Panc1 (cell line): ENCODE results near the gene PITPNB. TPM values are rescaled to one million over a fixed set of nuclear protein-coding genes. Genes with fewer than 3 reads are reported as not detected.

Source experiments
- ATAC-seq: fragments of 200-7000 bp; cut with Tn5 transposase; 2 replicates; pipeline ENCODE4 v1.9.1; 2020; ENCODE audit warnings: mild to moderate bottlenecking, moderate library complexity
- BruUV-seq: library from RNA; stranded (reverse); fragments of 400-500 nt; replicated peaks from 2 replicates; lab custom pipeline; 2021; lab: Mats Ljungman, UMichigan
- CTCF ChIA-PET: fragments of 300-600 bp; sonication (Branson Sonifier 250); formaldehyde crosslinking; loops from one replicate; lab custom pipeline; 2022; ENCODE audit warnings: antibody characterized with exemption; lab: Charles Lee
- POLR2A ChIA-PET: fragments of 300-600 bp; sonication (Branson Sonifier 250); formaldehyde crosslinking; loops from one replicate; lab custom pipeline; 2022; ENCODE audit warnings: antibody characterized with exemption; lab: Charles Lee
- DNase-seq: peaks from one replicate; pipeline ENCODE4 v3.0.0-alpha.2; 2010; ENCODE audit warnings: low read depth, low spot score
- H3K27ac ChIP-seq: 2 replicates; pipeline ENCODE4 v1.5.1; 2011; ENCODE audit warnings: mild to moderate bottlenecking, low read length, inconsistent platforms
- H3K27me3 ChIP-seq: fragments of 200-500 bp; sonication (Bioruptor generic); 2 replicates; pipeline ENCODE4 v1.6.0; 2014; ENCODE audit warnings: low read length, inconsistent platforms; ENCODE audit not compliant: control insufficient read depth, insufficient read depth
- H3K36me3 ChIP-seq: fragments of 200-500 bp; sonication (Bioruptor generic); 2 replicates; pipeline ENCODE4 v1.5.1; 2014; ENCODE audit warnings: inconsistent platforms, mild to moderate bottlenecking, low read length, moderate library complexity; ENCODE audit not compliant: control insufficient read depth, insufficient read depth
- H3K4me1 ChIP-seq: 2 replicates; pipeline ENCODE4 v1.5.1; 2011; ENCODE audit warnings: inconsistent platforms, mild to moderate bottlenecking, low read length, moderate library complexity; ENCODE audit not compliant: control insufficient read depth, insufficient read depth
- H3K4me3 ChIP-seq, 2 experiments: 2 replicates each; pipeline ENCODE4 v1.5.1; 2011 to 2012; ENCODE audit warnings: low read depth in 2 of 2, low read length in 2 of 2, mild to moderate bottlenecking in 2 of 2, inconsistent platforms in 1 of 2, moderate library complexity in 1 of 2
- H3K9me3 ChIP-seq: fragments of 200-500 bp; sonication (Bioruptor generic); 2 replicates; pipeline ENCODE4 v1.5.1; 2014; ENCODE audit warnings: low read depth, mild to moderate bottlenecking, inconsistent platforms, low read length, moderate library complexity; ENCODE audit not compliant: control insufficient read depth, insufficient read depth
- CTCF ChIP-seq: fragments of 450-650 bp; IDR thresholded peaks from 2 replicates; pipeline ENCODE4 v1.5.1; 2017; ENCODE audit warnings: mild to moderate bottlenecking
- POLR2AphosphoS5 ChIP-seq: IDR thresholded peaks from 2 replicates; pipeline ENCODE4 v1.6.1; 2012; ENCODE audit warnings: mild to moderate bottlenecking, low read depth, low read length, moderate library complexity
- REST ChIP-seq, 2 experiments: IDR thresholded peaks; 2 replicates each; pipeline ENCODE4 v1.6.1; 2011 to 2012; ENCODE audit warnings: low read depth in 2 of 2, control low read depth in 1 of 2, low read length in 1 of 2, mild to moderate bottlenecking in 1 of 2, moderate library complexity in 1 of 2; ENCODE audit not compliant: insufficient read depth in 1 of 2
- SIN3A ChIP-seq: IDR thresholded peaks from 2 replicates; pipeline ENCODE4 v1.6.1; 2012; ENCODE audit warnings: low read depth, mild to moderate bottlenecking, low read length, moderate library complexity, borderline replicate concordance; ENCODE audit not compliant: insufficient read depth
- TCF7L2 ChIP-seq: IDR thresholded peaks from 2 replicates; pipeline ENCODE4 v1.6.1; 2011; ENCODE audit warnings: mild to moderate bottlenecking, low read depth, low read length, inconsistent platforms
- in situ Hi-C: cut with HindIII; loops from 2 replicates; pipeline ENCODE4 v1.10.0; 2016; ENCODE audit warnings: low sequenced_read_pairs, low pct_unique_long_range_greater_than_20kb
- intact Hi-C: fragments of 100-400 bp; cut with micrococcal nuclease; formaldehyde crosslinking; loops from one replicate; pipeline ENCODE4 v1.10.0; 2022; ENCODE audit not compliant: unreplicated experiment
- total RNA-seq: library from RNA; stranded (reverse); gene quantifications from one replicate; pipeline ENCODE4 v1.2.1, GENCODE V29; 2021; ENCODE audit not compliant: unreplicated experiment

PITPNB gene
- total RNA-seq, 1 experiment from 2014 or later, result 67.0 TPM

DNA sequence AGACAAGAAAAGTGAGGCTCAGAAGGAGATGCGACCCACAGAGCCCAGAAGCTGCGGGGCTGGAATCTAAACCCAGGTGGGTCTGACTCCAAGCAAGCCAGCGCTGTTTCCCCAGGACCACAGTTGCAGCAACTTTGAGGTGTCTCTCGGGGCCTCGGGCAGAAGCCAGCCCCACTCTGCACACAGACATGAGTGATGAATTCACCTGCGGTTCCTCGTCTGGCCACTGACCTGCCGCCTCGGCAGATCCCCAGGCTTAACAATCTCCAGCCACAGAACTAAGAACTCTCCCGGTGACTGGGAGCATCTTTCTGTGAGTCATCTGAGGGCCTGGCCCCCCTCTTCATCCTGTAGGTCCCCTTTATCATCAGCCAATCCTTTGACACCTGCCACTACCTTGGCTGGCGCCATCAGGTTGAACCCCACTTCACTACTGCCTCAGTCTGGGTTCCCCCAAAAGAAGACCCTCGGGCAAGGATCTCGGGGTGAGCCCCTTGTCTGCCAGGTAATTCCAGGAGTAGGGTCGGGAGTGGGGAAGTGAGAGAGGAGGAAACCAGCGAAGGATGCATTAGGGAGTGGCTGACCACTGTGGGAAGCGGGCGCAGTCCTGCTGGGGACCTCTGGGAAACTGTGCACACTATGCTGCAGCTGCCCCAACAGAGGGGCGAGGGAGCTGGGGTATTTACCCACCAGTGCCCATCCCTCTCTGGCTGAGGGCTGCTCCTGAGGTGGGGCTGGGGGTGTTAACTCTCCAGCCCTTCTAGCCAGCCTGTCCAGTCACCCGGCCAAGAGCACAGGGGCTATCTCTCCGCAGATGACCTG lies 84.5 kb downstream of the PITPNB start:
- in situ Hi-C loops, result no loop called here
- intact Hi-C loops, result no loop called here
- CTCF ChIA-PET, result no interaction called here
- Histone ChIP-seq H3K4me1 (no peaks in the 10 kb centered on the region), H3K36me3 (no peaks in the 10 kb centered on the region), H3K4me3 (no peak overlapping the region), H3K27me3 (no peaks in the 10 kb centered on the region), H3K9me3 (no peaks in the 10 kb centered on the region), H3K27ac (no peak overlapping the region)
- BruUV-seq, result no TSS peak
- TF ChIP-seq REST (IDR thresholded peaks at IDR 0.05; ENCODE audit: insufficient read depth in 1 of 2, low read depth in 2 of 2, low read length in 1 of 2) (no peak), SIN3A (no peak), TCF7L2 (no peak), CTCF (no peak), POLR2AphosphoS5 (no peak)
- no peak for DNase-seq
- POLR2A ChIA-PET, result no interaction called here
- no peak for ATAC-seq

DNA sequence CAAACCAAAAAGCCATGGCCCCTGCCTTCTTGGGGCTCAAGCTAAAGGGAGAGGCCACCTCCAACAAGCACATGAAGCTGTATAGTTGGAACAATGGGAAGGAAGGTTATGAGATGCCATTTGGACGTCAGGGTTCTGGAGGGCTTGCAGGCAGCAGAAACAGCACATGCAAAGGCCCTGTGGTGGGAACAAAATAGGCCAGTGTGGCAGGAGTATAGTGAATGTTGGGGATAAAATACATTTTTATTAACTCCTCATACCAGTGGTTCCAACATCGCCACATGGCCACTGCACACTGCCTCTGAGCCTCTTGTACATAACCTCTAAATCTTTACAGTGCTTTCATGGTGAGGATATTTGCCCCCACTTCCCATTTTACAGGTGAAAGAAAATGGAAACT lies 85.3 kb downstream of the PITPNB start:
- no TSS peak for BruUV-seq
- POLR2A ChIA-PET, result no interaction called here
- Histone ChIP-seq H3K36me3 (no peaks in the 10 kb centered on the region), H3K27ac (no peak overlapping the region), H3K4me3 (no peak overlapping the region), H3K9me3 (no peaks in the 10 kb centered on the region), H3K27me3 (no peaks in the 10 kb centered on the region), H3K4me1 (no peaks in the 10 kb centered on the region)
- TF ChIP-seq POLR2AphosphoS5 (no peak), SIN3A (no peak), REST (IDR thresholded peaks at IDR 0.05; ENCODE audit: insufficient read depth in 1 of 2, low read depth in 2 of 2, low read length in 1 of 2) (no peak)
- CTCF ChIA-PET, result no interaction called here
- in situ Hi-C loops, result no loop called here
- DNase-seq, result no peak
- intact Hi-C loops, result no loop called here
- ATAC-seq, result no peak
